HS-5 (cell line): ENCODE data around the gene CD7.

Source experiments
- DNase-seq: peaks from one replicate; pipeline ENCODE4 v3.0.0-alpha.2; 2012; ENCODE audit warnings: low read depth

Gene CD7

GRCh38 chr17:82298538-82299421, 18.6 kb downstream of the CD7 start:
- DNase-seq, result no peak

- peak; percentile 73 for DNase-seq
Observed at GRCh38 chr17:82297714-82298537, 19.5 kb downstream of the CD7 start.

- peak; percentile 54 for DNase-seq
Observed at GRCh38 chr17:82297280-82297713, 20.1 kb downstream of the CD7 start.

- DNase-seq, result no peak
Observed at GRCh38 chr17:82296511-82297279, 20.7 kb downstream of the CD7 start.

- DNase-seq, result no peak
Observed at GRCh38 chr17:82295472-82295814, 22.0 kb downstream of the CD7 start.

DNA sequence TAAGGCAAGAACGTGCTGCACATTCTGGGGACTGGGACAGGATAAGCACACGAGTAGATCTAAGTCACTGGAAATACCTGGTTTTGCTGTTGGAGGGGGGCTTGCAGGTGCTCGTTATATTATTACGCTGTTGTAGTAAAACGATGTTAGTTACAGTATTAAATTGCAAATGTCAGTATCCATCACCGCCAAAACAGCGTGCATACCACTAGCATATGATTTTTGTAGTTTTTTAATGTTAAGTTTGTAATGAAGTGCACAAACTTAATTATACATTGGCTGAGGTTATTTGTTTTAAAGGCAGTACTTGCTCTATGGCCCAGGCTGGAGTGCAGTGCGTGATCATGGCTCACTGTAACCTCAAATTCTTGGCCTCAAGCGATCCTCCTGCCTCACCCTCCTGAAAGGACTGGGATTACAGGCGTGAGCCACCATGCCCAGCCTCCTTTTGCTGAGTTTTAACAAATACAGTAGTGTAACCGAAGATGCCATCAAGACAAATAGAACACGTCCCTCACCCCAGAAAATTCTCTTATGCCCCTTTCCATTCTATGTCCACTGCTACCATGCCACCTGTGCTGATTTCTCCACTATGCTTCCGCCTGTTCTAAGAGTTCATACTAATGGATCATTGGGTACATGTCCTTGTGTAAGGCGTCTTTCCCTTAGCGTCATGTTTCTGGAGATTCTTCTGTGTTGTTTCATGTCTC, 23.2 kb downstream of the CD7 start:
- DNase-seq, result no peak

- DNase-seq, result peak; percentile 85
Observed at GRCh38 chr17:82292251-82293154, 24.9 kb downstream of the CD7 start.

DNA sequence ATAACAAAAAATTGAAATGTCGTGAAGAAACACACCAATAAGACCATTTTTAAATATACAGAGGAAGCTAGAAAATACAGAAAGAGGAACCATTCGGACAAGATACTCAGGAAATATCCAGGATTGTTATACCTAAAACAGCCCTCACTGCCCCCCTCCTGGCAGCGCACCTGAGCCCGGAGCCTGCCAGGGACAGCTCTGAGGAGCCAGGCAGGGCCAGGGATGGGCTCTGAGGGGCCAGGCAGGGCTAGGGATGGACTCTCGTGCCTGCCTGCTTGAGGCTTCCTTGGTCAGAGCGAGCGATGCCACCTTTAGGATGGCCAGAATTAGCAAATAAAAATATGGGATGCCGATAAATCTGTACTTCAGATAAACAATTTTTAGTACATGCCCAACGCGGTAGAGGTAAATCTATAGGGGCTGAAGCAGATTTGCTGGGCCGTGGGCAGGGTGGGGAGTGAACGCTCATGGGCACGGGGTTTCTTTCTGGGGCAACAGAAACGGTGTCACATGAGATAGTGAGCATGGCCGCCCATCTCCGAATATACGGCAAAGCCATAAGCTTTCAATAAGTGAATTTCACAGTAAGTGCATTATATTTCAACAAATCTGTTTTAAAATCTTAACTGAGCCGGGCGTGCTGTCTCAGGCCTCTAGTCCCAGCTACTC, 25.7 kb downstream of the CD7 start:
- no peak for DNase-seq

GRCh38 chr17:82287868-82288801, 29.3 kb downstream of the CD7 start:
- no peak for DNase-seq

DNA sequence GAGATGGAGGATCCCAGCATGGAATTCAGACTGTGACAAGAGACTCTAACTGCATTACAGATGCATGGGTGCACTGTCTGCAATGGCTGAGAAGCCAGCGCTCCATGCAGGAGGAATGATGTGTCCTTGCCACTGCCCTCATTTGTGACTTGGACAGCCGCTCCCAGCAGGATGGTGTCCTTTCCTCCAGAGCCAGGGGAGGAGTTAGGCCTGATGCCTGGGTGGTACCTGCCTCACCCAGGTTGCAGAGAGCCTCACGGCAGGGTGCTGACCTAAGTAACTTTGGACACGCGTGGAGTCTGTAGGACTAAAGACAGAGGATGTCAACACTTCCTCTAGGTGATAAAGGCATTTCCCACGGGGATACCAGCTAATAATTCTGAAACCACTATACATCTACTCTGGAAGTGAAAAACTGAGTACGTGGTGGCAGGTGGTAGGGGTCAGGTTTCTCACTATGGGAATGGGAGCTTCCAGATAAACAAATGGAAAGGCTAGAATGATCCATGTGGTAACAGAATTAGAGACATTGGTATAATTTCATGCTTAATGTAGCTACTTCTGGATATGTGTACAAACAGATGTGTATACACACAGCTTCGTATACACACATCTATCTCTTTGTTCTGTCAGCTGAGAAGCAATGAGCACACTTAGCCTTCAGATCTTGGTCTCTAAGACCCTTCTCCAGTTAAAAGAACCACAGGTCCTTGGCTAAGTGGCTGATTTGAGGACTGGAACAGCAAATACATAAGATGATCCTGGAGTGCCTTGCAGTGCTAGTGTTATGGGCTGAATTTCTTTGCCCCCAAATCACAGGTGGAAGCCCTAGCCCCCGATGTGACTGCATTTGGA, 30.2 kb downstream of the CD7 start:
- no peak for DNase-seq

GRCh38 chr17:82285141-82285540, 32.3 kb downstream of the CD7 start:
- no peak for DNase-seq

DNA sequence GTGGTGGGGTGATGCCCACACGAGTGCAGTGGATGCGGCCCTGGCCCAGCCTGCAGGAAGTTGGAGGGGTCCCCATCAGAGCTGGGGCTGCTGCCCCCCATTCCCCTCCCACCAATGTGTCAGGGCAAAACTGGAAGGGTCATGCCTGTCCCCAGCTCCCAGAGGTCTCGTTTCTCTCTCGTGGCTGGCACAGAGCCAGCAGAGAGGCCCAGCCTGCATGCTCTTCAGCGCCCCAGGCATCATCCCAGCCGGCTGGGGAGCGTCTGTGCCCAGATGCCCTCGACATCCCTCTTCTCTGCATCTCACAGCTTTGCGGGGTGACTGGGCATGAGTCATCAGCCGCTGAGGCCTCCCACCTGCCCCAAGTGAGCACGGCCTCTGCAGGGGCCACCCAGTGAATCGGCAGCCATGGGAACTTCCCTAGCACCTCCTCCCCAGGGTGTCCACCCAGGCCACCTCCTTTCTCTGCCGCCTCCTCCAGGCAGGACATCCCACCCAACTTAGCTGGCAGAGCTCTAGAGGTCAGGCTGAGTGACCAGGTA, 34.1 kb downstream of the CD7 start:
- DNase-seq, result peak; percentile 67

DNA sequence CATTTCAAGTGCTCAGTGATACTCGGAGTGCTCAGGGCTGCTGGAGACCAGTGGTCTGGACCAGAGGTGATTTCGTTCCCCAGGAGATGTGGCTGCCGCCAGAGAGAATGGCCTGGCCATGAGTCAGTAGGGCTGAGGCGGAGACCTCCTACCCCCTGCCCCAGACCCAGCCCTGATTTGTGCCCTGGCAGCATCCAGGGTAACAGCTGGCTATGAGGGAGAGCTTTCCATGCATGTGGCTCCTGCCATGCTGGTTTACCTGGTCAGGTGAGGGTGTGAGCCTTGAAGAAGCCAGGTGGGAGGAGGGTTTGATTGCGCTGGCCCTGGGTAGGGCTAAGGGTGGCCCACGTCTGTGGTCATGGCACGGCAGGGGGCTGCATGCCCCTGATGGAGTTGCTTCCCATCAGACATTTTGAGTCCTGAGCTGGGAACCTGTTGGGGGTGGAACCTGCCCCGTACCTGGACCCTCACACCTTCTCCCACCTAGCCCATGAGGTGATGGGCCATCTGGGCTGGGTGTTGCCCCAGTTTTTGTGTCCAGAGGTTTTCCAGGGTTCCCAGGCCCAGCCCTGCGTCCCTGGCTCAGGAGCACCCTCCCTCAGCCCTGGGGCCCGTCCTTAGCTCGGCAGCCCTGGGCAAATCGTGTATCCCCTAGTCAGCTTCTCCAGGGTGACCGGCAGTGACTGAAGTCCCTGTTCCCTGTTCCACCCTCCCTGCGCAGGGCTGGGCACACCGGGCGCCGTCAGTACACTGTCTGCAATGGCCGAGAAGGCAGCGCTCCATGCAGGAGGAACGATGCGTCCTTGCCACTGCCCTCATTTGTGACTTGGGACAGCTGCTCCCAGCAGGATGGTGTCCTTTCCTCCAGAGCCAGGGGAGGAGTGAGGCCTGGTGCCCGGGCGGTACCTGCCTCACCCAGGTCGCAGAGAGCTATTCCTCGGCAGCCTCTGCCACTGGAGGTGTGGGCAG, 34.9 kb downstream of the CD7 start:
- DNase-seq, result no peak

GRCh38 chr17:82281502-82282238, 35.7 kb downstream of the CD7 start:
- DNase-seq, result no peak

GRCh38 chr17:82281076-82281475, 36.3 kb downstream of the CD7 start:
- DNase-seq, result no peak

- no peak for DNase-seq
Observed at GRCh38 chr17:82280537-82280936, 36.9 kb downstream of the CD7 start.
